SH-SY5Y (cell line): Measurements from ENCODE around the gene RNF217.

Experiments used
- GATA2 ChIP-seq: IDR thresholded peaks from 2 replicates; pipeline ENCODE4 v1.6.1; 2011; ENCODE audit warnings: mild to moderate bottlenecking, low read depth, low read length
- GATA3 ChIP-seq: IDR thresholded peaks from 2 replicates; pipeline ENCODE4 v1.6.1; 2011; ENCODE audit warnings: low read depth, mild to moderate bottlenecking, low read length, moderate library complexity

- TF ChIP-seq GATA2, result no peak
- TF ChIP-seq GATA3, result no peak
Observed at GRCh38 chr6:125082908-125083683, 120.9 kb downstream of the RNF217 start.
